COLO829 (cell line): ENCODE measurements around the gene BRICD5.
"Not testable (repeated sequence)": the region's sequence is repeated elsewhere in the genome, so short reads cannot be mapped to it uniquely, and the experiment has no call there.

Source experiments
- DNase-seq: peaks from one replicate; pipeline ENCODE4 v3.0.0; 2012; ENCODE audit warnings: low spot score

Gene BRICD5

DNA sequence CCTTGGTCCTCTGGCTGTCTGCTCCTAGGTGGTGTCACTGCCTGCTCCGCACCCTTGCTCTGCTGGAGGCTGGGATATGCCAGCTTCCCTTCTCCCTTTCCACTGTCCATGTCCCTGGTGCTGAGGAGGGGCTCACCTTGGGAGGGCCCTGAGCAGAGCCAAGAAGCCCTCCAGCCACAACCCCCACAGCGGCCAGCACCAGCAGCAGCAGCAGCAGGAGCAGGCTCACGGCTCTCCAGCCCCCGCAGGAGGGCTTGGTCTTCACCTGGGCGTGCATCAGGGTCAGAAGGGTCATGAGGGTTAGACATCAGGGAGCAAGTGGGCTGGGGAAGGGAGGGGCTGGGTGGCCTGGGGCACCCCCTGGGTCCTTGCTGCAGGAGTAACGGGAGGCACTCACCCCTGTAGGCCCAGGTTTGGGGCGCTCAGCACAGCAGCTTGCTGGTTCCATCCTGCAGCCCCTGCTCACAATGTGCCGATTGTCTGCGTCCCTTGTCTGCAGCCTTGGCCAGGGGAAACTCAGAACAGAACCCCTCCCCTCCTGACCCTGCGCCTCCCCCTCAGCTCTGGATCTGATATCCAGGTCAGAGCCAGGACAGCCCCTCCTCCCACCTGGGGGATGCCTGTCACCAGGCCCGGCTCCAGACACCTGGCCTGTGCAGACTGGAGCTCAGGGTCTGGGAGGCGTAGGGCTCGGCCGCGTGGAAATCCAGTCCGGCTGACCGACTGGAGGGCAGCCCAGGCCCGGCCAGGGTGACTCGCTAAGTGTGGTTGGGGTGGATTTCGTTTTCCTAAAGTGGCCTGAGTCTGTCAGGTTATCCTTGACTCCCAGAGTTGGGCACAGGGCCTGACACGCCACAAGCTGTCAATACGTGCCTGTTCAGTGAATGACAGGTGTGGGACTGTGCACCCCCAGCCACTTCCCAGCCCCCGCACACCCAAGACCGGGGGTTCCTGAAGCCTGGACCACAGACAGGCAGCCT is at the start of gene BRICD5:
Gene BRICD5, minus strand, starts transcription at position 478 of the 980 bp plus-strand sequence. Its CDS starts 30 bp downstream, at position 448.
- no peak for DNase-seq

DNA sequence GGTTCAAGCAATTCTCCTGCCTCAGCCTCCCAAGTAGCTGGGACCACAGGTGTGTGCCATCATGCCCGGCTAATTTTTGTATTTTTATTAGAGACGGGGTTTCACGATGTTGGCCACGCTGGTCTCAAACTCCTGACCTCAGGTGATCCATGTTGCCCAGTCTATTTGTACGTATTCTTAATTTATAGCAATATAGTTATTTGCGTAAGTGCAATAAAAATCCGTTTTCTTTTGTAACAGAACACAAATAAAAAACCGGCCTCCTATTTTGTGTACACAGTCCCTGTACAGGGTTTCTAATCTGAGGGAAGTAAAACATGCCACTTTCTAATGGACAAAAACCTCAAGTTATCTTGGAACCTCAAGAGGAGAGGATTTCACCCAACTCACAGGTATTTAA is 49.6 kb upstream of the BRICD5 start:
- DNase-seq, result no peak

DNA sequence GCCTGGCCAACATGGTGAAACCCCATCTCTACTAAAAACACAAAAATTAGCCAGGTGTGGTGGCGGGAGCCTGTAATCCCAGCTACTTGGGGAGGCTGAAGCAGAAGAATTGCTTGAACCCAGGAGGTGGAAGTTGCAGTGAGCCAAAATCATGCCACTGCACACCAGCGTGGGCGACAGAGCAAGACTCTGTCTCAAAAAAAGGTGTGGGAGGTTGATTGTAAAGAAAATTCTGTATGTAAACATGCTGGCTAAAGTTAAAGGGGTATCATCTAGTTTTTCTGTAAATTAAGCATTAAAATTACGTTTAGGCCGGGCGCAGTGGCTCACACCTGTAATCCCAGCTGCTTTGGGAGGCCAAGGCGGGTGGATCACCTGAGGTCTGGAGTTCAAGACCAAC is 47.9 kb upstream of the BRICD5 start:
- DNase-seq, result not testable (repeated sequence)

DNA sequence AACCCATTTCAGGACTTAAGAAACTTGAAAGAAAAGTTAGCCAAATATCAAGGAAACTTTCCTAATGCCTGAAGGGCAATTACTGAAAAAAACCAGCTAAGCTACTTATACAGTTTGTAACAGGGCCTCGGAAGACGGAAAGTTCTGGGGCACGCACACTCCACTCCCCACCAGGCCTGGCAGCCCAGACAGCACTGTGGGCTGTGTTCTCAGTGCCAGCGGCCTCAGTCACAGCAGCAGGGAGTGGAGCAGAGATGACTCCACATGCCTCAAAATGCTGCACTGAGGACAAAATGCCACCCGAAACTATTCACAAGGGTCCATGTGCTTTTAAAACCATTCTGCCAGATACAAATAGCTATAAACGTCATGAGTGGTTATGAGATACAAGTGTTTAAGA is 47.1 kb upstream of the BRICD5 start:
- DNase-seq, result no peak

DNA sequence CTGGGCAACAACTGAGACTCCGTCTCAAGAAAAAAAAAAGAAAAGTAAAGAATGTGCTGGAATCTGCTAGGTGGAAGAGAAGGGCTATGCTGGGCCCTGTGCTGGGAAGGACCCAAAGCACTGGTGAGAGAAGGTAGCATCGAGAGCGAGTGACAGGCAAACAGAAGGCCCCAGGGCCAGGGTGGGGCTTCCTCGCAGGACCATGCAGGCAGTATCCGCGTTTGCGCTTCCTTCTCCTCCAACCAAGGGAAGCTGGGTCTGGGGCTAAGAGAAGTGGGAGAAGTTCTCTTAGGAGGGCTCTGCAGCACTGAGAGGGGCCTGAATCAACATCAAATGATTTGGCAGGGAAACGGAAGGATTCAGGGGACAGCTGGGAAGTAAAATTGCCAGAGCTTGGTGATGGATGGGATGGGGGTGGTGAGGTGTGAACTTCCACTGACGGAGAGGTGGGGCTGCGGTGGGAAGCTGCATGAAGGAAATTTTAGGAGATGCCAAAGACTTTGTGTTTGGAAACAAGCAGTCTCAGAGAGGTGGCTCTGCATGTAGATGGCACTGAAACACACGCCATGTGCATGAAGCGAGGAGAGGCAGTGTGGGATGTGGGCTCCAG is 46.0 kb upstream of the BRICD5 start:
- DNase-seq, result no peak

DNA sequence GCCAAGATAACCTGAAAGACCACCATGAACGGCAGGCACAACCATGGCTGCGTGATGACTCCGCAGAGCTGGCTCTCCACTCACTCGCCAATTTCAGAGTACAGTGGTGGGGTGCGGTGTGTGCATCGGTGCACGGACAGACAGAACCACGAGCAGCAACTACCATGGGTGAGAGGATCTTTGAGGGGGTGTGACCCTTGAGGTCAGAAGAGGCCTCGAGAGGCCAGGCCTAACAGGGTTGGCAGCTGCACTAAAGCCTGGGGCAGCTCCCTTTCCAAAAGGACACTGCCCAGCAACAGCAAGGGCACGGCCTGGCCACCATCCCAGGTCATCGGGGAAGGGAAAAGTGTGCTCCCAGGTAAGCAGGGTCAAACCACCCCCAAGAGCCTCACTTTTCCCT is 42.6 kb upstream of the BRICD5 start:
- no peak for DNase-seq

DNA sequence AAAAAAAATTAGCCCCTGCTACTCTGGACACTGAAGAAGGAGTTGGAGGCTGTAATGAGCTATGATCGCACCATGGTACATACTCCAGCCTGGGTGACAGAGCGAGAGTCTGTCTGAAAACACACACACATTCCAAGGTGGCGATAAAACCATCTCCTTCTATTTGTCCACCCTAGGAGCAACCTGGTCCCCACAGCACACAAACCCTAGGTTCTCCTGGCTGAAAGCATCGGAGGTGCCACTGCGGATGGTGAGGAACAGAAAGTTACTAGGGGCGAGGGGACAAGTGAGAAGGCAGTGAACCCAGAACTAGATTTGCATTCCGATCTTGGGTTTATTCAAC is 42.1 kb upstream of the BRICD5 start:
- no peak for DNase-seq

DNA sequence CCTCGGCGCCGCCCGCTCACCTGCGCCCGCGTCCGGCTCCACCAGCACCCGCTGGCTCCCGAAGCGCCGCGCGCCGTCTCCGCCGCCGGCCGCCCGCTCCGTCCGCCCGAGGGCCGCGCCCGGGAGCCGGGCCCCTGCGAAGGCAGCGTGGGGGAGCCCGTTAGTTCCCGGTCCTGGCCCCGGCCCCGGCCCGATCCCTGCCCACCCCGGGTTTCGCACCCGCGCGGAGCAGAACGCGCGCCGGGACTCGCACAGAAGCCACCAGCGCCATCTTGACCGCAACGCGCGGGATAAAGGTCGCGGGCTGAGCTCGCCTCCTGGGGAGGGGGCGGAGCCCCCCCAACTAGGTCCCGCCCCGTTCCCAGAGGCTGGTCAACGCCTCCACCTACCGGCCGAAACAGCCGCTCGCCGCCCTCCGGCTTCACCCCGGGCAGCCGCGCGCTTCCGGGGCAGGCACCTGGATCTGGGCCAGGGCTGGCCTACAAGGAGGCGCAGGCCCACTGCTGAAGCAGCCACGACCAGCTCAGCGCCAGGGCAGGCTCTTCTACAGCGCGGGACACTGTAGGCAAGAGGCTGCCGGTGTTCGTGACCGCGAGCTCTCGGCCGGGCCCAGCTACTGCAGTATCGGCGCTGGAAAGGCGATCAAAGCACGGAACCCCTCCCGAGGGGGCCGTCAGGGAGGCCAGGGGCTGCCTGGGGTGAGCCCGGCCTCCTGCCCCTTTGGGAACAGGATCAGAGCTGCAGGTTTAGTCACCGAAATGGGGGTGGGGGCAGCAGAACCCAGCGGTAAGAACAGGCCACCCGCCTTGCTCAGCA is 40.8 kb upstream of the BRICD5 start, which contains the start of gene ECI1:
Gene ECI1, minus strand, starts transcription at position 292 of the 816 bp plus-strand sequence. Its CDS starts 21 bp downstream, at position 271.
- DNase-seq, result peak; percentile 99

DNA sequence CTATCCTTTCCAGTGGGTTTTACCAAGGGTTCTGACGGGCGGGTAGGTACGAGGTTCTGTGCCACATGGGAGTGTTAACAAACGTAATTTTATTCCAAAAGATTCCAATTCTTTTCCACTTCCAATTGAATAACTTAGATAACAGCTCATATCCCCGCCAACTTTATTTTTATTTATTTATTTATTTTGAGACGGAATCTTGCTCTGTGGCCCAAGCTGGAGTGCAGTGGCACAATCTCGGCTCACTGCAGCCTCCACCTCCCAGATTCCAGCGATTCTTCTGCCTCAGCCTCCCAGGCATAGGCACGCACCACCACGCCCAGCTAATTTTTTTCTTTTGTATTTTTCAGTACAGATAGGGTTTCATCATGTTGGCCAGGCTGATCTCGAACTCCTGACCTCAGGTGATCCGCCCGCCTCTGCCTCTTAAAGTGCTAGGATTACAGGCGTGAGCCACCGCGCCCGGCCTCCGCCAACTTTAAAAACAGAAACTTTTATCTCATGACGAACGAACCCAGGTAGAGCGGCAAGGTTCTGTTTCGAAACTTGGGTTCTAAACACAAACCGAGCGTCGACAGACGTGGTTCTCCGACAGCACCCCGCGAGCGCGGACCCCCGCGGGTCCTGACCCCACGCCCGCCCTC is 40.1 kb upstream of the BRICD5 start:
- no peak for DNase-seq

DNA sequence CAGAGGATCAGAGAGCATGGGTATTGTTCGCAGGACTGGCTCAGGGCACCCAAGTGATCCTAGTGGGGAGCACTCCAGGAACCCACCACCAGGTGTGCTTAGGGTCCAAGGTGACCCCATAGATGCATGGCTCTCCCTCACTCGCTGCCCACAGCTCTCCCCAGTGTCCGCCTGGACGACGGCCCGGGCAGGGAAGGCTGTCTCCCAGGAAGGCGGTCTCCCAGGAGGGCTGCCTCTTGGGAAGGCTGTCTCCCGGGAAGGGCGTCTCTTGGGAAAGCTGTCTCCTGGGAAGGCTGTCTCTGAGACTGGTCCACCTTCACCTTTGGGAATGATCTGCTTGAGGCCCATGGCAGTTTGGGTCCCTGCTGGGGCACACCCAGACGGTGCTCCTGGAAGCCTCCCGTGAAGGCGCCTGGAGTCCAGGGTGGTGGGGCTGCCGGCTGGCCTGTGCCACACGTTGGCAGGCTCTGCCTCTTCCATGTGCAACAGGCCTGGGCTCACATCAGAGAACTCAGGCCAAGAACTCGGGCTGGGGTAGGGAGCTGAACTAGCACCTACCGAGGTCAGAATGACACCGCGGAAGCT is 35.7 kb upstream of the BRICD5 start:
- no peak for DNase-seq

DNA sequence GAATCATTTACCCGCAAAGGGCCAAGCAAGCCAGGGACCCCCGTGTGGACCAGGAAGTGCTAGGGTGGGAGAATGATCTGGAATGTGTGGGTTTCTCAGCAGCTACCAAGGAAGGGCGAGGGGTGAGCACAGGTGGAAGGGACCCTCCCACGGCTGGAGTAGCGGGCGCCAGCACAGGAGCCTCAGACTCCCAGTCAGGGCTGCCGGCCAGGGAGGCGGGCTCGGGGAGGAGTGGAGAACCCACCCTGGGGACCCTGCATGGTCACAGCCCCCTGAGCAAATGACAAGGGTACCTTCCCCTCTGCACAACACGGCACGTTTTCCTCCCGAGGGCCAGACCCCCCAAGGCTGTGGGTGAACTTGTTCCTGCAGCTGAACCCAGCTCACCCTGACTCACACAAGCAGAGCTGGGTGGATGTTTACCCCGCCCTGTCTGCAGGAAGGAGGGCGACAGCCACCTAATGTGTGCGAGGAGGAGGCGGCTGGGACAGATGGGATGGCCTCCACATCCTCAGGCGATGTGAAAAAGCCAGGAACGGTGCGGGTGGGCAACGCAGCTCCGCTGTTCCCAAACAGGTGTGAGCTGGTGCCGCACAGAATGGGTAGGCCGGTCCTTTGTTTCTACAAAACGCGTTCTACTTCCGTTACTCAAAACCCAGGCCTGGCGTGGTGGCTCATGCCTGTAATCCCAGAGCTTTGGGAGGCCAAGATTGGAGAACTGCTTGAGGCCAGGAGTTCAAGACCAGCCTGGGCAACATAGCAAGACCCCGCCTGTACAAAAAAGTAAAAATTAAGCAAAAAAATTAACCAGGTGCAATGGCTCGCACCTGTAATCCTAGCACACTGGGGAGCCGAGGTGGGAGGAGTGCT is 34.5 kb upstream of the BRICD5 start:
- DNase-seq, result no peak

DNA sequence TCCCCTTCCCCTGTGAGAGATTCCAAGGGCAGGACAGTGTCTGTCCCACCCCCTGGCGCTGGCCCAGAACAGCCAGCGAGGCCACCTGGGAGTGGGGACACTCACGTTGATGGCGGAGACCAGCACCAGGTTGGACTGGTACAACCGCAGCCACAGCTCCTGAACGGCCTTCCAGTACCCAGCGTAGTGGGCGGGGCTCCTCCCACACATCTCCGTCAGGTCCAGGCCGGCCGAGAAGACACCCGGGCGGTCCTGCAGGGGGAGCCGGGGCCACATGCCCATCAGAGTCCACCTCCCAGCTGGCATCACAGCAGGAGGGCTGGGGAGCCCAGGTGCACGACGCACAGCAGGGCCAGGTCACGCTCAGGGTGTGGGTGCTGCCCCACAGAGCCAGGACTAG is 33.6 kb upstream of the BRICD5 start:
- DNase-seq, result no peak

DNA sequence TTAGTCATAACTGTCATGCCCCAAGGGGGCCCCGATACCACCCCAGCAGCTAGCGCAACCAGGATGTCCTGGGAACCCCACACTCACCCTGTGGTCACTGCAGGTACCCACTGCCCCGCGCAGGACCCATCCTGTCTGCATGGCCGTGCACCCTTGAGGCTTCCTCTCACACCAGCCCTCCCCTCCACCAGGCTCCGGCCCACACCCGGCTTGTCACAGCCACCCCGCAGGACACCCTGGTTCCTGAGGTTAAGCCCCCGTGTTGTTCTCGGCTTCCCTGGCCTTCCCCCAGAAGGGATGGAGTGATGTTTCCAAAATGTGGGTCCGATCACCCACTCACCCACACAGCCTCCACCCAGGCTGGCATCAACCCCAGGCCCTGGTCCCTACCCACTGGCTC is 33.1 kb upstream of the BRICD5 start:
- no peak for DNase-seq

DNA sequence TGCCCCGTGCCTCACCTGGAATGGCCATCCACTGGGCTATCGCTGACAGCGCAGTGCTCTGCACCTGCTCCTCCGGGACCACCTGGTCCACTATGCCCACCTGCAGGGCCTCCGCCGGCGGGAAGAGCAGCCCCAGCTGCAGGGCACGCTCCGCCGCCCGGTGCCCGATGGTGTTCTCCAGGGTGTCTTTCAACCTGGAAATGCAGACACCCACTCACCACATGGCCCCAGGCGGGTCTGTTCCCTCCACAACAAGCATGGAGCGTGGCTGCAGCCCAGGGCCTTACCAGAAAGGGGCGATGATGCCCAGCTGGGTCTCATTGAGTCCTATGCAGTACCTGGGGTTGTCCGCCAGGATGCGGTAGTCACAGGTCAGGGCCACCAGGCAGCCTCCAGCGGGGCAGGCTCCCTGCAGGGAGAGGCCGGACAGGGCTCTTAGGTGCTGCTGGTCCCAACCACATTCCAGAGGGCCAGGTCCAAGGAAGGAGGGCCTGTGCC is 32.4 kb upstream of the BRICD5 start:
- DNase-seq, result no peak

DNA sequence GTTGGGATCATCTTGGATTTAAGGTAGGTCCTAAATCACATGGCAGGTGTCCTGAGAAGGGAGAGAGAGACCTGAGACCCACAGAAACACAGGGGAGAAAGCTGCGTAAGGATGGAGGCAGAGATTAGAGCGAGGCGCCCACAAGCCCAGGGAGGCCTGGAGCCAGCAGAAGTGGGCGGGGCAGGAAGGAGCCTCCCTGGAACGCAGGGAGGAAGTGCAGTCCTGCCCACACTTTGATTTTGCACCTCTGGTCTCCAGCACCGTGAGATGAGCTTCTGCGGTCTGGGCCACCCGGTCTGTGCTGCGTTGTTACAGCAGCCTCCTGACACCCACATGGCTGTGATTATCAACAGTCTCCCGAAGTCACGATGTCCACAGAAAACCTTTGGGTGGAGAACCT is 31.9 kb upstream of the BRICD5 start:
- DNase-seq, result no peak

DNA sequence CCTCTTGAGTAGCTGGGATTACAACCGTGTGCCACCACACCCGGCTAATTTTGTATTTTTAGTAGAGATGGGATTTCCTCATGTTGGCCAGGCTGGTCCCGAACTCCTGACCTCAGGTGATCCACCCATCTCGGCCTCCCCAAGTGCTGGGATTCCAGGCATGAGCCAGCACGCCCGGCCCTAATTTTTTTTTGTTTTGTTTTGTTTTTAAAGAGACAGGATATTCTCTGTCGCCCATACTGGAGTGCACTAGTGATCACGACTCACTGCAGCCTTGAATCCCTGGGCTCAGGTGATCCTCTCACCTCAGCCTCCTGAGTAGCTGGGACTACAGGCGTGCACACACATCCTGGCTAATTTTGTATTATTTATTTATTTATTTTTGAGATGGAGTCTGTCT is 29.7 kb upstream of the BRICD5 start:
- not testable (repeated sequence) for DNase-seq

DNA sequence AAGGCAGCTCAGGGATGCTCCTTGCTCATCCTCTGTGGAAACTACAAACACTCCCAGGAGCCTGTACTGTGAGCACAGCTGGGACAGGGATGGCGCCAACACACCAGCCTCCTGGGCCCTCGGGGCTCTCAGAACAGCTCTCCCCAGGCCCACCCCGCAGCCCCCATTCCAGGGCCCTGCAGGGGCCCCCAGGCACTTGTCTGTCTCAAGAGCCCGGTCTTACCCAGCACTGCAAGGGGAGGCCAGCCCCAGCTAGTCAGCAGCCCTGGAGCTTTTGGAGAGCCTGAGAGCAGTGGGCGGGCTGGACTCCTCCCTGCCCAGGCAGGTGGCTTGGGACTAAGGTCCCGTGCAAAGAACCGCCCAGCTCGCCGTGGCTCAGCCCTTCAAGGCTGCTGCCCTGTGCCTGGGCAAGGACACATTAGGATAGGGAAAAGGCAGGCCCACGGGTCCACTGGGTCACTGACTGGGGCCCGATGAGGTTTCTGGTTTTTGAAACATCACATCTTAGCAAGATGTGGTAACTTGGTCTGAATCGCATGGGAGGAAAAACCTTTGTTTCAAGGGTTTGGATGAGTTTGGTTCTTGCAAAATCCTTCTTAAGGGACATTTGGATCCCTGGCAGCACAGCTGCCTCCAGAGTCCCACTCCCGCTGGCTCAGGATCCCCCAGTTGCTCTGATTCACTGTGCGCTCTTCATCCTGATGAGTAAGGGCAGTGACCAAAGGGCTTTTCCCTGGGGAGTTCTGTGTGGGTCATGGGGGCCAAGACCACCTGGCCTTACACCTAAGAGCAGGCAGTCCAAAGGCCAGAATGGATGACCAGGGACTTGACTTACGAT is 28.4 kb upstream of the BRICD5 start:
- no peak for DNase-seq

DNA sequence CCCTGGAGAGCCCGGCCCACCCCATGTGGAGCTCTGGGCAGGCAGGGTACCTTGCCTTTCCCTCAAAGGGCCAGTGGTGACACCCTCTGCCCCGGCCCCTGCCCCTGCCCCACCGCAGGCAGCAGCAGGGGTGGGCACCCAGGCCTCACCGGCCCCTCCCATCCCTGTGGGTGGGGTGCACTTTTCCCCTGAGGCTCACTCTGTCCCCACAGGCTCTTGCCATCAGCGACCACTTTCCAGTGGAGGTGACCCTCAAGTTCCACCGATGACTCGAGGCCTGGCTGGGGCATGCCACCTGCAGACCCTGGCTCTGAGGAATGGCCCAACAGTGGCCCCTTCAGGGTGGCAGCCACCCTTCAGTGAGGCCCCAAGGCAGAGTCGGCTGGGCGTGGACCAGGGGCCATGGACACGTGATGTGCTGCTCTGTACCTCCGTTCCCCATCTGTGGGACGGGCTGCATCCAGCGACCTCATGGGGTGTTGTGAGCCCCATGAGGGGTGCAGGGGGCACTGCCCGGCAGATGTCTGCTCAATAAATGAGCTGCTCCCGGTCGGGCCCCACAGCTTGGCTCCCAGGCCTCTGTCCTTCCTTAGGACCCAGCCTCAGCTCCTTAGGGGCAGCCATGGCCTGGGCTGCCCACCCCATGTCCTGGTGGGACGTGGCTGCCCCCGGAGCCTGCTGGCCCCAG is 27.6 kb upstream of the BRICD5 start:
- DNase-seq, result no peak
